H9 (cell line): Measurements from ENCODE around the gene ZNF287. TPM values are rescaled to one million over a fixed set of nuclear protein-coding genes. Genes with fewer than 3 reads are reported as not detected.

Source experiments
- DNase-seq: peaks from one replicate; pipeline ENCODE4 v3.0.0-alpha.2; 2017
- H2AFZ ChIP-seq: one replicate; pipeline ENCODE4 v1.6.1; 2013; ENCODE audit warnings: mild to moderate bottlenecking, low read length, control low read depth, moderate library complexity
- H2AK5ac ChIP-seq: 2 replicates; pipeline ENCODE4 v1.6.1; 2013; ENCODE audit warnings: low read length, control low read depth, mixed read lengths; ENCODE audit not compliant: insufficient read length
- H2BK120ac ChIP-seq: one replicate; pipeline ENCODE4 v1.6.1; 2013; ENCODE audit warnings: low read depth, mild to moderate bottlenecking, low read length, control low read depth, inconsistent platforms; ENCODE audit not compliant: poor library complexity, severe bottlenecking
- H2BK12ac ChIP-seq: 2 replicates; pipeline ENCODE4 v1.6.1; 2013; ENCODE audit warnings: low read length, control low read depth, mixed read lengths, low read depth; ENCODE audit not compliant: insufficient read length
- H2BK15ac ChIP-seq: 2 replicates; pipeline ENCODE4 v1.6.1; 2013; ENCODE audit warnings: low read depth, low read length, control low read depth
- H2BK20ac ChIP-seq: one replicate; pipeline ENCODE4 v1.6.1; 2013; ENCODE audit warnings: low read depth, mild to moderate bottlenecking, low read length, control low read depth, inconsistent platforms; ENCODE audit not compliant: poor library complexity, severe bottlenecking
- H2BK5ac ChIP-seq: 2 replicates; pipeline ENCODE4 v1.6.1; 2013; ENCODE audit warnings: low read length, control low read depth, mixed read lengths; ENCODE audit not compliant: insufficient read length
- H3K14ac ChIP-seq: 2 replicates; pipeline ENCODE4 v1.6.1; 2013; ENCODE audit warnings: low read length, control low read depth; ENCODE audit not compliant: insufficient read depth
- H3K18ac ChIP-seq: 2 replicates; pipeline ENCODE4 v1.6.1; 2013; ENCODE audit warnings: low read depth, mild to moderate bottlenecking, mixed read lengths, low read length, control low read depth; ENCODE audit not compliant: insufficient read length
- H3K23ac ChIP-seq: 2 replicates; pipeline ENCODE4 v1.6.1; 2013; ENCODE audit warnings: low read length, control low read depth, mixed read lengths, low read depth; ENCODE audit not compliant: insufficient read length
- H3K23me2 ChIP-seq: 2 replicates; pipeline ENCODE4 v1.6.1; 2013; ENCODE audit warnings: low read depth, mild to moderate bottlenecking, mixed read lengths, low read length, control low read depth; ENCODE audit not compliant: insufficient read length, poor library complexity, severe bottlenecking
- H3K27ac ChIP-seq: 2 replicates; pipeline ENCODE4 v1.5.1; 2013; ENCODE audit warnings: low read length, control low read depth, mixed read lengths, low read depth; ENCODE audit not compliant: insufficient read length
- H3K27me3 ChIP-seq: 2 replicates; pipeline ENCODE4 v1.6.1; 2013; ENCODE audit warnings: low read length, control low read depth, inconsistent platforms; ENCODE audit not compliant: insufficient read depth
- H3K4ac ChIP-seq: 2 replicates; pipeline ENCODE4 v1.6.1; 2013; ENCODE audit warnings: low read depth, mild to moderate bottlenecking, control low read depth, inconsistent platforms, low read length, moderate library complexity
- H3K4me1 ChIP-seq: 2 replicates; pipeline ENCODE4 v1.6.1; 2013; ENCODE audit warnings: low read length, control low read depth, inconsistent platforms; ENCODE audit not compliant: insufficient read depth
- H3K4me2 ChIP-seq: 2 replicates; pipeline ENCODE4 v1.6.1; 2013; ENCODE audit warnings: low read length, control low read depth, mixed read lengths; ENCODE audit not compliant: insufficient read length, insufficient read depth
- H3K56ac ChIP-seq: 2 replicates; pipeline ENCODE4 v1.6.1; 2013; ENCODE audit warnings: low read depth, mild to moderate bottlenecking, mixed read lengths, low read length, control low read depth; ENCODE audit not compliant: insufficient read length
- H3K79me1 ChIP-seq: 2 replicates; pipeline ENCODE4 v1.6.1; 2013; ENCODE audit warnings: low read depth, mild to moderate bottlenecking, moderate library complexity, low read length, control low read depth, inconsistent platforms; ENCODE audit not compliant: insufficient read depth, poor library complexity, severe bottlenecking
- H3K79me2 ChIP-seq: 2 replicates; pipeline ENCODE4 v1.6.1; 2013; ENCODE audit warnings: low read length, control low read depth, inconsistent platforms; ENCODE audit not compliant: insufficient read depth
- H3K9ac ChIP-seq: 2 replicates; pipeline ENCODE4 v1.6.1; 2013; ENCODE audit warnings: low read length, control low read depth, mixed read lengths; ENCODE audit not compliant: insufficient read length; ENCODE audit errors: extremely low read depth
- H3K9me3 ChIP-seq: one replicate; pipeline ENCODE4 v1.6.1; 2013; ENCODE audit warnings: low read depth, low read length, inconsistent platforms; ENCODE audit not compliant: control insufficient read depth
- H3T11ph ChIP-seq: one replicate; pipeline ENCODE4 v1.6.1; 2013; ENCODE audit warnings: mild to moderate bottlenecking, low read length, control low read depth, inconsistent platforms
- H4K20me1 ChIP-seq: one replicate; pipeline ENCODE4 v1.6.1; 2013; ENCODE audit not compliant: control insufficient read depth, insufficient read length, insufficient read depth
- H4K5ac ChIP-seq: 2 replicates; pipeline ENCODE4 v1.6.1; 2013; ENCODE audit warnings: low read depth, mild to moderate bottlenecking, mixed read lengths, low read length, control low read depth; ENCODE audit not compliant: insufficient read length
- H4K8ac ChIP-seq: replicated peaks from 2 replicates; pipeline ENCODE4 v1.6.1; 2013; ENCODE audit warnings: low read length, control low read depth, mixed read lengths, low read depth; ENCODE audit not compliant: insufficient read length
- H4K91ac ChIP-seq: 2 replicates; pipeline ENCODE4 v1.6.1; 2013; ENCODE audit warnings: low read depth, mild to moderate bottlenecking, moderate library complexity, mixed read lengths, low read length, control low read depth; ENCODE audit not compliant: insufficient read length
- H3K27ac Mint-ChIP-seq, 3 experiments: 2 replicates in 2 of 3; 3 replicates in 1 of 3; pipeline ENCODE4 v1.8.0; 2020 to 2021; ENCODE audit warnings: mixed read lengths in 3 of 3, mild to moderate bottlenecking in 1 of 3, moderate library complexity in 1 of 3
- H3K27me3 Mint-ChIP-seq: 2 replicates; pipeline ENCODE4 v1.8.0; 2021; ENCODE audit warnings: low read depth, mild to moderate bottlenecking, moderate library complexity, mixed read lengths
- H3K36me3 Mint-ChIP-seq, 3 experiments: 2 replicates in 2 of 3; 3 replicates in 1 of 3; pipeline ENCODE4 v1.8.0; 2020 to 2021; ENCODE audit warnings: low read depth in 3 of 3, mixed read lengths in 3 of 3; ENCODE audit not compliant: insufficient read depth in 1 of 3
- H3K4me1 Mint-ChIP-seq, 2 experiments: 2 replicates each; pipeline ENCODE4 v1.8.0; 2020; ENCODE audit warnings: mixed read lengths in 2 of 2
- H3K4me3 Mint-ChIP-seq, 2 experiments: 2 replicates in 1 of 2; 3 replicates in 1 of 2; pipeline ENCODE4 v1.8.0; 2020 to 2021; ENCODE audit warnings: mild to moderate bottlenecking in 2 of 2, mixed read lengths in 2 of 2, moderate library complexity in 1 of 2
- H3K9me3 Mint-ChIP-seq, 2 experiments: 2 replicates in 1 of 2; 3 replicates in 1 of 2; pipeline ENCODE4 v1.8.0; 2020; ENCODE audit warnings: mild to moderate bottlenecking in 2 of 2, mixed read lengths in 2 of 2, moderate library complexity in 1 of 2
- WGBS: extraction: QIAGEN DNeasy Blood & Tissue Kit; methylation state at CpG from one replicate; pipeline ENCODE4 v1.1.7; 2013; ENCODE audit warnings: missing lambda C conversion rate, low lambda C conversion rate, mixed read lengths; ENCODE audit not compliant: insufficient read length; ENCODE audit errors: extremely low coverage; 5-methylcytosine and 5-hydroxymethylcytosine counted together
- total RNA-seq: library from RNA; stranded (reverse); gene quantifications from 2 replicates; pipeline ENCODE4 v1.2.1, GENCODE V29; 2021
- TF ChIP-seq, protein P1 (sequence below): fragments of 200-600 bp; sonication (generic); conservative IDR thresholded peaks from 3 replicates; pipeline ENCODE4 v1.8.0; 2021; ENCODE audit warnings: antibody characterized with exemption, mild to moderate bottlenecking

ZNF287 gene
- total RNA-seq, 1 experiment from 2014 or later, result 7.1 TPM

DNA sequence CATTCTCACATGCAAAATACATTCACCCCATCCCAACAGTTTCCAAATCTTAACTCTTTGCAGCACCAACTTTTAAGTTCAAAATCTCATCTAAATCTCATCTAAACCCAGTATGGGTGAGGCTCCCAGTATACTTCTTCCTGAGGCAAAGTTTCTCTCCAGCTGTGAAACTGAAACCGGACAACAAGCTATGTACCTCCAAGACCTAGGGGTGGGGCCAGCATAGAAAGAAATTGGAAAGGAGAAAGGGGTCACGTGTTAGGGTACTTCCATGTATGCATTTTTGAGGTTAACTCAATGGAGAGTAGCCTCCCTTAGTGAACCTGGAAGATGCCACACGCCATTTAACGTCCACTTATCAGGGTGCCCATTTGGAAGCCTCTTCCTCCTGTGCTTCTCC, 53.1 kb downstream of the ZNF287 start:
- Histone ChIP-seq H2BK15ac (no peak overlapping the region), H3K27me3 (no peaks in the 10 kb centered on the region; the same call in 1 of the 2 replicates), H3K14ac (no peak overlapping the region), H4K91ac (no peak overlapping the region), H3K4me2 (no peak overlapping the region), H3K18ac (no peak overlapping the region), H2BK20ac (no peak overlapping the region), H4K8ac (no peak overlapping the region), H2BK5ac (no peak overlapping the region), H2BK12ac (no peak overlapping the region), H3K9ac (no peak overlapping the region), H3K9me3 (no peaks in the 10 kb centered on the region), H2AFZ (no peak overlapping the region), H3K23ac (no peak overlapping the region), H3K4ac (no peak overlapping the region), H3K4me1 (peaks cover 11% of the 10 kb centered on the region; the same call in 1 of the 2 replicates), H3K79me1 (no peaks in the 10 kb centered on the region), H2BK120ac (no peak overlapping the region), H4K20me1 (no peaks in the 10 kb centered on the region), H4K5ac (no peak overlapping the region), H3K27ac (no peak overlapping the region), H3K56ac (no peak overlapping the region), H3K23me2 (no peaks in the 10 kb centered on the region), H3K79me2 (no peaks in the 10 kb centered on the region), H2AK5ac (no peak overlapping the region), H3T11ph (no peak overlapping the region)
- H3K36me3 Mint-ChIP-seq, result peaks cover 0 to 3% (median 0%) of the 10 kb centered on the region in 3 experiments; a peak in 2 of 7 replicates
- no peak for DNase-seq
- no peak overlapping the region for H3K4me3 Mint-ChIP-seq
- peaks cover 43% of the 10 kb centered on the region for H3K27me3 Mint-ChIP-seq
- H3K27ac Mint-ChIP-seq, result no peak overlapping the region
- H3K9me3 Mint-ChIP-seq, result no peaks in the 10 kb centered on the region
- WGBS, result no CpG with 5 or more reads among the region's 4 CpGs
- H3K4me1 Mint-ChIP-seq, result peaks cover 29 to 30% of the 10 kb centered on the region in 2 experiments
- TF ChIP-seq, protein P1, sequence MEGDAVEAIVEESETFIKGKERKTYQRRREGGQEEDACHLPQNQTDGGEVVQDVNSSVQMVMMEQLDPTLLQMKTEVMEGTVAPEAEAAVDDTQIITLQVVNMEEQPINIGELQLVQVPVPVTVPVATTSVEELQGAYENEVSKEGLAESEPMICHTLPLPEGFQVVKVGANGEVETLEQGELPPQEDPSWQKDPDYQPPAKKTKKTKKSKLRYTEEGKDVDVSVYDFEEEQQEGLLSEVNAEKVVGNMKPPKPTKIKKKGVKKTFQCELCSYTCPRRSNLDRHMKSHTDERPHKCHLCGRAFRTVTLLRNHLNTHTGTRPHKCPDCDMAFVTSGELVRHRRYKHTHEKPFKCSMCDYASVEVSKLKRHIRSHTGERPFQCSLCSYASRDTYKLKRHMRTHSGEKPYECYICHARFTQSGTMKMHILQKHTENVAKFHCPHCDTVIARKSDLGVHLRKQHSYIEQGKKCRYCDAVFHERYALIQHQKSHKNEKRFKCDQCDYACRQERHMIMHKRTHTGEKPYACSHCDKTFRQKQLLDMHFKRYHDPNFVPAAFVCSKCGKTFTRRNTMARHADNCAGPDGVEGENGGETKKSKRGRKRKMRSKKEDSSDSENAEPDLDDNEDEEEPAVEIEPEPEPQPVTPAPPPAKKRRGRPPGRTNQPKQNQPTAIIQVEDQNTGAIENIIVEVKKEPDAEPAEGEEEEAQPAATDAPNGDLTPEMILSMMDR, result no peak
